ENCODE results near the gene PPFIA2. TPM values are rescaled to one million over a fixed set of nuclear protein-coding genes. Genes with fewer than 3 reads are reported as not detected.

The PPFIA2 gene
- total and polyA plus RNA-seq, 3 donors from 2014 or later, result 10.5 to 22.1 (median 18.3) TPM

- no peaks in the 10 kb centered on the region for H3K4me1 ChIP-seq
- no peaks in the 10 kb centered on the region for H3K27me3 ChIP-seq
- H3K9me3 ChIP-seq, result no peaks in the 10 kb centered on the region
- intact Hi-C loops (cut with DNase I; ENCODE audit: low total_unique reads), result no loop called here
- H3K27ac ChIP-seq, result no peak overlapping the region
- no peaks in the 10 kb centered on the region for H3K36me3 ChIP-seq (ENCODE audit: low read depth, missing control alignments)
- WGBS, 2 donors, result 73 to 100% methylated on average over 1 of the region's 1 CpG
- DNase-seq, result no peak
- no peak overlapping the region for H3K4me3 ChIP-seq
- TF ChIP-seq POLR2A (IDR thresholded peaks at IDR 0.05), result no peak
- TF ChIP-seq CTCF (IDR thresholded peaks at IDR 0.05), result no peak
These were observed 373.0 kb downstream of the PPFIA2 start for GRCh38 chr12:81386101-81386500.

GRCh38 chr12:81381951-81382350 lies 377.2 kb downstream of the PPFIA2 start:
- Histone ChIP-seq H3K27ac (no peak overlapping the region), H3K9me3 (no peaks in the 10 kb centered on the region), H3K27me3 (no peaks in the 10 kb centered on the region), H3K4me3 (no peak overlapping the region), H3K4me1 (no peaks in the 10 kb centered on the region), H3K36me3 (ENCODE audit: low read depth, missing control alignments) (no peaks in the 10 kb centered on the region)
- no peak for DNase-seq
- intact Hi-C loops (cut with DNase I; ENCODE audit: low total_unique reads), result no loop called here
- TF ChIP-seq POLR2A (IDR thresholded peaks at IDR 0.05), result no peak
- 85 to 87% methylated on average over 1 of the region's 1 CpG for WGBS, 2 donors

- TF ChIP-seq CTCF (IDR thresholded peaks at IDR 0.05), result no peak
- TF ChIP-seq POLR2A (IDR thresholded peaks at IDR 0.05), result no peak
- Histone ChIP-seq H3K4me1 (no peaks in the 10 kb centered on the region), H3K9me3 (no peaks in the 10 kb centered on the region), H3K27me3 (no peaks in the 10 kb centered on the region), H3K36me3 (ENCODE audit: low read depth, missing control alignments) (no peaks in the 10 kb centered on the region), H3K27ac (no peak overlapping the region), H3K4me3 (no peak overlapping the region)
- intact Hi-C loops (cut with DNase I; ENCODE audit: low total_unique reads), result no loop called here
- 89 to 93% methylated on average over 4 of the region's 4 CpGs for WGBS, 2 donors
- no peak for DNase-seq
These were observed 380.4 kb downstream of the PPFIA2 start for GRCh38 chr12:81378601-81379285.

GRCh38 chr12:81377771-81378170 lies 381.4 kb downstream of the PPFIA2 start:
- no peaks in the 10 kb centered on the region for H3K9me3 ChIP-seq
- intact Hi-C loops (cut with DNase I; ENCODE audit: low total_unique reads), result no loop called here
- no peaks in the 10 kb centered on the region for H3K4me1 ChIP-seq
- no peak for TF ChIP-seq POLR2A (IDR thresholded peaks at IDR 0.05)
- no peak for TF ChIP-seq CTCF (IDR thresholded peaks at IDR 0.05)
- no peak for DNase-seq
- no peak overlapping the region for H3K27ac ChIP-seq
- no peaks in the 10 kb centered on the region for H3K27me3 ChIP-seq
- no peak overlapping the region for H3K4me3 ChIP-seq
- H3K36me3 ChIP-seq (ENCODE audit: low read depth, missing control alignments), result no peaks in the 10 kb centered on the region
- 83 to 92% methylated on average over 4 of the region's 4 CpGs for WGBS, 2 donors

- Histone ChIP-seq H3K4me1 (no peaks in the 10 kb centered on the region), H3K9me3 (no peaks in the 10 kb centered on the region), H3K27ac (no peak overlapping the region), H3K27me3 (no peaks in the 10 kb centered on the region), H3K4me3 (no peak overlapping the region), H3K36me3 (ENCODE audit: low read depth, missing control alignments) (no peaks in the 10 kb centered on the region)
- TF ChIP-seq CTCF (IDR thresholded peaks at IDR 0.05), result no peak
- no peak for TF ChIP-seq POLR2A (IDR thresholded peaks at IDR 0.05)
- DNase-seq, result no peak
- WGBS, 2 donors, result 86 to 91% methylated on average over 3 of the region's 3 CpGs
- intact Hi-C loops (cut with DNase I; ENCODE audit: low total_unique reads), result no loop called here
These were observed 383.2 kb downstream of the PPFIA2 start for GRCh38 chr12:81375969-81376368.
